LHCN-M2 (cell line): ENCODE results near the gene BAX. TPM values are rescaled to one million over a fixed set of nuclear protein-coding genes. Genes with fewer than 3 reads are reported as not detected.

Experiments used
- DNase-seq: peaks from one replicate; pipeline ENCODE4 v3.0.0-alpha.2; 2012; ENCODE audit warnings: low read depth
- total RNA-seq: library from RNA; depleted of rRNA; stranded (reverse); fragments of >200 nt; gene quantifications from 2 replicates; pipeline ENCODE4 v1.2.3, GENCODE V29; 2014

Gene BAX
- total RNA-seq, 1 experiment from 2014 or later, result 176 TPM

- no peak for DNase-seq
Observed at GRCh38 chr19:48985711-48986110, 31.0 kb downstream of the BAX start.

- no peak for DNase-seq
Observed at GRCh38 chr19:48986211-48986610, 31.5 kb downstream of the BAX start.

GRCh38 chr19:48987323-48987722 is 32.6 kb downstream of the BAX start:
- DNase-seq, result no peak

GRCh38 chr19:48988286-48988685 is 33.6 kb downstream of the BAX start:
- no peak for DNase-seq

GRCh38 chr19:48988860-48989259 is 34.2 kb downstream of the BAX start:
- DNase-seq, result no peak

GRCh38 chr19:48989701-48990291 is 35.1 kb downstream of the BAX start:
- peak; percentile 88 for DNase-seq

GRCh38 chr19:48990400-48990799 is 35.7 kb downstream of the BAX start:
- no peak for DNase-seq

GRCh38 chr19:48991011-48991609 is 36.4 kb downstream of the BAX start:
- no peak for DNase-seq

GRCh38 chr19:48991873-48992580 is 37.4 kb downstream of the BAX start:
- peak; percentile 82 for DNase-seq

- no peak for DNase-seq
Observed at GRCh38 chr19:48992581-48993174, 38.0 kb downstream of the BAX start.

- peak; percentile 99 for DNase-seq
Observed at GRCh38 chr19:48993175-48994034, 38.7 kb downstream of the BAX start, which contains the start of the genes GYS1 and RUVBL2. GYS1 (minus strand) TSS chr19:48993309; CDS start chr19:48993112, 197 bp downstream. RUVBL2 (plus strand) TSS chr19:48993887; CDS start chr19:48993912, 25 bp downstream.

GRCh38 chr19:48994035-48994386 is 39.3 kb downstream of the BAX start:
- no peak for DNase-seq

- DNase-seq, result peak; percentile 71
Observed at GRCh38 chr19:48997972-48998371, 43.3 kb downstream of the BAX start.

GRCh38 chr19:48999481-49000325 is 45.0 kb downstream of the BAX start:
- DNase-seq, result peak; percentile 61

- no peak for DNase-seq
Observed at GRCh38 chr19:49004133-49004532, 49.5 kb downstream of the BAX start.

- DNase-seq, result no peak
Observed at GRCh38 chr19:49004964-49005614, 50.4 kb downstream of the BAX start.

- no peak for DNase-seq
Observed at GRCh38 chr19:49006905-49007304, 52.2 kb downstream of the BAX start.

GRCh38 chr19:49009828-49010227 is 55.2 kb downstream of the BAX start:
- DNase-seq, result no peak

GRCh38 chr19:49010453-49010852 is 55.8 kb downstream of the BAX start:
- DNase-seq, result no peak

- no peak for DNase-seq
Observed at GRCh38 chr19:49011194-49011593, 56.5 kb downstream of the BAX start.
